IMR-90 (cell line): Measurements from ENCODE around the gene FNDC3A. TPM values are rescaled to one million over a fixed set of nuclear protein-coding genes. Genes with fewer than 3 reads are reported as not detected.
A peak's percentile ranks its signal among the peaks of the same experiment; 100 is the strongest.

Source experiments
- ATAC-seq: fragments of 200-7000 bp; cut with Tn5 transposase; 2 replicates; pipeline ENCODE4 v1.9.1; 2020; ENCODE audit warnings: low read depth, mild to moderate bottlenecking, moderate library complexity
- BruUV-seq: library from RNA; stranded (reverse); fragments of 400-500 nt; replicated peaks from 2 replicates; lab custom pipeline; 2021; lab: Mats Ljungman, UMichigan
- CTCF ChIA-PET: fragments of 300-600 bp; formaldehyde crosslinking; extraction: SDS; loops from one replicate; lab custom pipeline; 2021; ENCODE audit warnings: antibody characterized with exemption; lab: Yijun Ruan, JAX
- POLR2A ChIA-PET: fragments of 300-600 bp; sonication (Branson Sonifier 250); formaldehyde crosslinking; loops from one replicate; lab custom pipeline; 2022; ENCODE audit warnings: antibody characterized with exemption; ENCODE audit not compliant: unreplicated experiment; lab: Charles Lee
- DNase-seq: peaks from one replicate; pipeline ENCODE4 v3.0.0; 2013
- H2AFZ ChIP-seq: replicated peaks from 2 replicates; pipeline ENCODE3; 2013; ENCODE audit warnings: low read length, mild to moderate bottlenecking; ENCODE audit not compliant: poor library complexity
- H2AK5ac ChIP-seq: 2 replicates; pipeline ENCODE4 v1.6.1; 2013; ENCODE audit warnings: low read depth, low read length, inconsistent platforms
- H2AK9ac ChIP-seq: replicated peaks from 2 replicates; pipeline ENCODE3; 2013; ENCODE audit warnings: mild to moderate bottlenecking, low read depth, low read length, moderate library complexity; ENCODE audit not compliant: poor library complexity
- H2BK120ac ChIP-seq: 2 replicates; pipeline ENCODE4 v1.6.1; 2013; ENCODE audit warnings: low read depth, low read length, inconsistent platforms
- H2BK15ac ChIP-seq: 3 replicates; pipeline ENCODE4 v1.6.1; 2013; ENCODE audit warnings: low read depth, low read length, inconsistent platforms
- H2BK20ac ChIP-seq: 2 replicates; pipeline ENCODE4 v1.6.1; 2013; ENCODE audit warnings: low read depth, mild to moderate bottlenecking, inconsistent platforms, low read length, moderate library complexity
- H2BK5ac ChIP-seq: 2 replicates; pipeline ENCODE4 v1.6.1; 2013; ENCODE audit warnings: mild to moderate bottlenecking, low read depth, low read length, inconsistent platforms; ENCODE audit not compliant: poor library complexity, severe bottlenecking
- H3K14ac ChIP-seq: replicated peaks from 2 replicates; pipeline ENCODE4 v1.6.1; 2013; ENCODE audit warnings: low read depth, low read length, inconsistent platforms
- H3K18ac ChIP-seq: 2 replicates; pipeline ENCODE4 v1.6.1; 2013; ENCODE audit warnings: low read depth, low read length, control low read depth
- H3K23ac ChIP-seq: 2 replicates; pipeline ENCODE4 v1.6.1; 2013; ENCODE audit warnings: low read depth, low read length, inconsistent platforms
- H3K27ac ChIP-seq: 2 replicates; pipeline ENCODE4 v1.5.1; 2013; ENCODE audit warnings: mild to moderate bottlenecking, control low read depth, low read length; ENCODE audit not compliant: insufficient read depth
- H3K27me3 ChIP-seq: 2 replicates; pipeline ENCODE4 v1.6.1; 2013; ENCODE audit warnings: low read length; ENCODE audit not compliant: control insufficient read depth, insufficient read depth
- H3K36me3 ChIP-seq: 2 replicates; pipeline ENCODE4 v1.6.1; 2013; ENCODE audit warnings: low read length, mixed read lengths; ENCODE audit not compliant: control insufficient read depth, insufficient read depth
- H3K4ac ChIP-seq: 2 replicates; pipeline ENCODE4 v1.6.1; 2013; ENCODE audit warnings: low read depth, low read length, inconsistent platforms
- H3K4me1 ChIP-seq: 2 replicates; pipeline ENCODE4 v1.6.1; 2013; ENCODE audit warnings: low read length, mixed read lengths; ENCODE audit not compliant: control insufficient read depth, insufficient read depth
- H3K4me2 ChIP-seq: 2 replicates; pipeline ENCODE4 v1.6.1; 2013; ENCODE audit warnings: low read depth, mild to moderate bottlenecking, control low read depth, low read length, moderate library complexity
- H3K4me3 ChIP-seq: 2 replicates; pipeline ENCODE4 v1.5.1; 2013; ENCODE audit warnings: low read depth, mild to moderate bottlenecking, control low read depth, low read length, moderate library complexity; ENCODE audit not compliant: insufficient read depth
- H3K56ac ChIP-seq: 2 replicates; pipeline ENCODE4 v1.6.1; 2013; ENCODE audit warnings: low read length, inconsistent platforms; ENCODE audit not compliant: insufficient read depth; ENCODE audit errors: extremely low read depth
- H3K79me1 ChIP-seq, 2 experiments: 2 replicates each; pipeline ENCODE4 v1.6.1; 2013; ENCODE audit warnings: low read length in 2 of 2, inconsistent platforms in 1 of 2, low read depth in 1 of 2
- H3K9ac ChIP-seq: 2 replicates; pipeline ENCODE4 v1.6.1; 2013; ENCODE audit warnings: low read depth, low read length, control low read depth
- H3K9me1 ChIP-seq: 2 replicates; pipeline ENCODE4 v1.6.1; 2013; ENCODE audit warnings: low read length, inconsistent platforms; ENCODE audit not compliant: insufficient read depth
- H3K9me3 ChIP-seq: 2 replicates; pipeline ENCODE4 v1.6.1; 2013; ENCODE audit warnings: low read length; ENCODE audit not compliant: control insufficient read depth, insufficient read depth
- H4K20me1 ChIP-seq: 2 replicates; pipeline ENCODE4 v1.6.1; 2013; ENCODE audit warnings: low read length, inconsistent platforms; ENCODE audit not compliant: insufficient read depth
- H4K5ac ChIP-seq: 2 replicates; pipeline ENCODE4 v1.6.1; 2013; ENCODE audit warnings: mild to moderate bottlenecking, low read depth, low read length, control low read depth
- H4K8ac ChIP-seq, 2 experiments: 2 replicates each; pipeline ENCODE4 v1.6.1; 2013; ENCODE audit warnings: low read depth in 2 of 2, low read length in 2 of 2, control low read depth in 1 of 2, inconsistent platforms in 1 of 2
- H4K91ac ChIP-seq: 2 replicates; pipeline ENCODE4 v1.6.1; 2013; ENCODE audit warnings: low read depth, low read length, inconsistent platforms; ENCODE audit not compliant: insufficient read depth
- CEBPB ChIP-seq: IDR thresholded peaks from 2 replicates; pipeline ENCODE4 v1.6.1; 2012; ENCODE audit warnings: low read depth, low read length, improper control_type of control experiment
- MAFK ChIP-seq: IDR thresholded peaks from 2 replicates; pipeline ENCODE4 v1.6.1; 2012; ENCODE audit warnings: low read depth, low read length, improper control_type of control experiment
- WGBS, 2 experiments: methylation state at CpG; one replicate each; pipeline versions ENCODE4 v1.1.5 to v1.1.7; 2013; ENCODE audit warnings: missing lambda C conversion rate in 2 of 2; ENCODE audit not compliant: insufficient read length in 1 of 2; ENCODE audit errors: extremely low coverage in 2 of 2; 5-methylcytosine and 5-hydroxymethylcytosine counted together
- dilution Hi-C: fragments of 300-500 bp; cut with HindIII; formaldehyde crosslinking; loops from one replicate; pipeline ENCODE4 v1.14.3; 2018; ENCODE audit warnings: low sequenced_read_pairs; ENCODE audit not compliant: unreplicated experiment
- in situ Hi-C: fragments of 300-500 bp; cut with MboI; formaldehyde crosslinking; loops from 3 replicates; pipeline ENCODE4 v1.14.3; 2019; ENCODE audit warnings: low sequenced_read_pairs, inconsistent platforms, mixed read lengths
- intact Hi-C: fragments of 100-400 bp; cut with micrococcal nuclease; formaldehyde crosslinking; loops from 2 replicates; pipeline ENCODE4 v1.10.0; 2022
- polyA plus RNA-seq, 3 experiments: library from polyadenylated mRNA; depleted of rRNA; stranded (reverse); fragments of >200 nt; gene quantifications; 2 replicates each; pipeline ENCODE4 v1.2.3, GENCODE V29; 2012; ENCODE audit warnings: low replicate concordance in 1 of 3
- total RNA-seq: library from RNA; depleted of rRNA; stranded (reverse); fragments of >200 nt; gene quantifications from 2 replicates; pipeline ENCODE4 v1.2.3, GENCODE V29; 2012

The FNDC3A gene
- total and polyA plus RNA-seq, 2 of the 4 experiments (the other 2 are of a cell fraction) = 29.2 to 60.4 TPM

DNA sequence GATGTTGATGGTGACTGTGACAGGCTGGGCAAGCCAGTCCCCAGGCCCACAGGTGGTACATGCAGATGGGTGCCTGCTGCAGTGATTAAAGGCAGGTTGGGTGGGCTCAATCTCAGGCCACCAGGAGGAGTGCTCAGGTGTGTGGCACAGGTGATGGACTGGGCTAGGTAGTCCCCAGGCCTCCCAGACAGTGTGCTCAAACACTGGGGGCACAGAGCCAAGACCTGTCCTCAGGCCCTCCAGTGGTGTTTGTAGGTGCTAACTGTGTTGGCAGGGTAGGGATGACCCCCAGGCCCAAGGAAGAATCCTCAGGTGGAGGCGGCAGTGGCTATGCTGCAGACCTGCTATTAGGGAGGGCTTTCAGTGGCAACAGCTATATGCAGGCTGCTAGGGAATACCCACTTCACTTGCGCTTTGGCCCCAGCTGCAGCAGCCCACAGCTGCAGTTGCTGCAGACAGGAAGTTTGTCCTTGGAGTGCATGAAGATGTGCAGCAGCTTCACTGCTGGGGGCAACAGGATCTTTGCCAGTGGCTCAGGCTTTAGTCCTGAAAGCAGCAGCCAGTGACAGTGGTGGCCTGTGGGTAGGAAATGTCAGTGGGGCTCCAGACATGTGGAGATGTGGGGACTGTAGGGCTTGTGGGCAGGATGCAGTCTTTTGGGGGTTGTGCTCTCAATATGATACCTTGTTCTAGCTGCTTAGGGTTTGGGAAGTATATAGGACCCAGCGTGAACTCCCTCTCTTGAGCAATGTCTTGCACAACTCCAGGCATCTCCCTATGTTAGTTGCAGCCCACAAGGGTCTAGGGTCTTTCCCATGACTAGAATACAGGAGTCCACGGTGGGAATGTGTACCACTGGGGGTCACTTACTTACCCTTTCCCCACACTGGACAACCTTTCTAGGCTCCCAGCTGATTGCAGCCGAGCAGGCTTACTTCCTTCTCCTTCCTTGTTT is 190.4 kb downstream of the FNDC3A start:
- no peak for ATAC-seq
- intact Hi-C loops = no loop called here
- Histone ChIP-seq H3K9me1 (peaks cover 12% of the 10 kb centered on the region), H3K4me1 (peaks cover 1% of the 10 kb centered on the region; the same call in 1 of the 2 replicates), H3K36me3 (peaks cover 24% of the 10 kb centered on the region), H3K56ac (no peak overlapping the region), H2AK5ac (no peak overlapping the region), H3K27ac (no peak overlapping the region), H3K9ac (no peak overlapping the region), H2BK15ac (no peak overlapping the region), H3K4me3 (no peak overlapping the region), H3K4me2 (no peak overlapping the region), H3K23ac (peak overlapping the region; percentile 66; the same call in 1 of the 2 replicates), H3K14ac (no peak overlapping the region), H2BK5ac (no peak overlapping the region), H3K27me3 (no peaks in the 10 kb centered on the region), H4K20me1 (peaks cover 15% of the 10 kb centered on the region), H3K4ac (no peak overlapping the region), H2BK120ac (no peak overlapping the region), H4K91ac (no peak overlapping the region), H2AK9ac (peak overlapping the region; percentile 16), H4K5ac (no peak overlapping the region), H3K18ac (no peak overlapping the region), H2BK20ac (no peak overlapping the region), H2AFZ (no peak overlapping the region), H3K9me3 (peaks cover 12% of the 10 kb centered on the region), H3K79me1 (peaks cover 34 to 35% of the 10 kb centered on the region in 2 experiments), H4K8ac (no peak overlapping the region)
- DNase-seq = peak; percentile 9
- ChIA-PET POLR2A (no interaction called here), CTCF (no interaction called here)
- WGBS, 2 experiments = no CpG with 5 or more reads among the region's 5 CpGs
- in situ Hi-C loops = no loop called here
- TF ChIP-seq CEBPB (0 out of 2 replicates have a peak, but pooled peaks have one; percentile 25), MAFK (no peak)
- BruUV-seq = no TSS peak
- dilution Hi-C loops = no loop called here
